Neural cell (in vitro differentiated cells): ENCODE data around the gene BCL2. TPM values are rescaled to one million over a fixed set of nuclear protein-coding genes. Genes with fewer than 3 reads are reported as not detected.
A peak's percentile ranks its signal among the peaks of the same experiment; 100 is the strongest.

Experiments
- H2AFZ ChIP-seq: fragments of 200-600, 300-800 bp; sonication (generic), shearing (Covaris generic); 2 replicates; pipeline ENCODE4 v1.6.0; 2014; ENCODE audit warnings: low read depth, mild to moderate bottlenecking, antibody characterized with exemption, low read length, moderate library complexity
- H3F3A ChIP-seq: fragments of 200-600 bp; shearing (Covaris generic); 2 replicates; pipeline ENCODE4 v1.6.1; 2016; ENCODE audit warnings: mild to moderate bottlenecking, moderate library complexity, mixed read lengths, antibody characterized with exemption, low read length; ENCODE audit not compliant: insufficient read depth, poor library complexity, severe bottlenecking
- H3K27ac ChIP-seq: fragments of 200-600, 300-800 bp; sonication (generic), shearing (Covaris generic); 2 replicates; pipeline ENCODE4 v1.5.1; 2014; ENCODE audit warnings: mild to moderate bottlenecking, low read length, moderate library complexity
- H3K27me3 ChIP-seq: fragments of 300-800, 200-600 bp; sonication (generic), shearing (Covaris generic); 2 replicates; pipeline ENCODE4 v1.6.0; 2014; ENCODE audit warnings: mild to moderate bottlenecking, low read depth, low read length, moderate library complexity; ENCODE audit not compliant: insufficient read depth
- H3K36me3 ChIP-seq: fragments of 300-800, 200-600 bp; sonication (generic), shearing (Covaris generic); 2 replicates; pipeline ENCODE4 v1.5.1; 2014; ENCODE audit warnings: mild to moderate bottlenecking, antibody characterized with exemption, low read length, moderate library complexity; ENCODE audit not compliant: insufficient read depth
- H3K4me2 ChIP-seq: fragments of 300-800, 200-600 bp; sonication (generic), shearing (Covaris generic); 2 replicates; pipeline ENCODE4 v1.6.0; 2014; ENCODE audit warnings: mild to moderate bottlenecking, low read length
- H3K4me3 ChIP-seq: fragments of 300-800, 200-600 bp; sonication (generic), shearing (Covaris generic); 2 replicates; pipeline ENCODE4 v1.5.1; 2014; ENCODE audit warnings: mild to moderate bottlenecking, low read length, moderate library complexity
- H3K79me2 ChIP-seq: fragments of 200-600 bp; shearing (Covaris generic); replicated peaks from 2 replicates; pipeline ENCODE4 v1.6.0; 2014; ENCODE audit warnings: mild to moderate bottlenecking, low read length, moderate library complexity; ENCODE audit not compliant: insufficient read depth
- H3K9ac ChIP-seq: fragments of 300-800, 200-600 bp; sonication (generic), shearing (Covaris generic); 2 replicates; pipeline ENCODE4 v1.6.1; 2016; ENCODE audit warnings: mild to moderate bottlenecking, low read length, mixed read lengths
- H3K9me2 ChIP-seq: fragments of 200-600 bp; shearing (Covaris generic); 2 replicates; pipeline ENCODE4 v1.6.1; 2016; ENCODE audit warnings: mild to moderate bottlenecking, low read length, mixed read lengths; ENCODE audit not compliant: insufficient read depth
- H3K9me3 ChIP-seq: fragments of 200-600, 300-800 bp; sonication (generic), shearing (Covaris generic); 2 replicates; pipeline ENCODE4 v1.6.1; 2016; ENCODE audit warnings: mild to moderate bottlenecking, mixed run types, low read length, moderate library complexity, mixed read lengths
- H4K20me1 ChIP-seq: fragments of 200-600 bp; shearing (Covaris generic); 2 replicates; pipeline ENCODE4 v1.6.1; 2016; ENCODE audit warnings: mild to moderate bottlenecking, mixed run types; ENCODE audit not compliant: insufficient read depth
- CTCF ChIP-seq: fragments of 450-650 bp; IDR thresholded peaks from 2 replicates; pipeline ENCODE4 v1.5.1; 2014; ENCODE audit warnings: antibody characterized with exemption, mild to moderate bottlenecking, moderate library complexity; ENCODE audit not compliant: poor library complexity, severe bottlenecking
- EP300 ChIP-seq: fragments of 450-650 bp; conservative IDR thresholded peaks from 2 replicates; pipeline ENCODE4 v1.6.1; 2014; ENCODE audit warnings: antibody characterized with exemption, mild to moderate bottlenecking, moderate library complexity; ENCODE audit not compliant: poor library complexity, severe bottlenecking
- EZH2 ChIP-seq: fragments of 200-600, 300-800 bp; shearing (Covaris generic), sonication (generic); IDR thresholded peaks from 2 replicates; pipeline ENCODE4 v1.6.1; 2014; ENCODE audit warnings: antibody characterized with exemption, low read length, borderline replicate concordance, mild to moderate bottlenecking; ENCODE audit not compliant: insufficient read depth, poor library complexity, severe bottlenecking
- MXI1 ChIP-seq: fragments of 450-650 bp; conservative IDR thresholded peaks from 2 replicates; pipeline ENCODE4 v1.6.1; 2014; ENCODE audit warnings: antibody characterized with exemption, mild to moderate bottlenecking; ENCODE audit not compliant: poor library complexity, severe bottlenecking
- POLR2AphosphoS5 ChIP-seq: IDR thresholded peaks from 2 replicates; pipeline ENCODE4 v1.6.1; 2012
- RAD21 ChIP-seq: fragments of 450-650 bp; conservative IDR thresholded peaks from 2 replicates; pipeline ENCODE4 v1.6.1; 2014; ENCODE audit warnings: antibody characterized with exemption, mild to moderate bottlenecking, moderate library complexity
- REST ChIP-seq: IDR thresholded peaks from 2 replicates; pipeline ENCODE4 v1.6.1; 2012; ENCODE audit warnings: borderline replicate concordance
- SMC3 ChIP-seq: fragments of 450-650 bp; conservative IDR thresholded peaks from 2 replicates; pipeline ENCODE4 v1.6.1; 2014; ENCODE audit warnings: antibody characterized with exemption, mild to moderate bottlenecking, moderate library complexity; ENCODE audit not compliant: poor library complexity
- TAF1 ChIP-seq: IDR thresholded peaks from 2 replicates; pipeline ENCODE4 v1.6.1; 2012; ENCODE audit warnings: low read depth
- polyA plus RNA-seq: library from polyadenylated mRNA; depleted of rRNA; stranded (reverse); fragments of >200 nt; gene quantifications from 2 replicates; pipeline ENCODE4 v1.2.3, GENCODE V29; 2014

The BCL2 gene
- polyA plus RNA-seq, 1 donor from 2014 or later: 3.4 TPM

GRCh38 chr18:63367053-63367953 is 47.7 kb upstream of the BCL2 start, which contains the start of gene KDSR:
Gene KDSR (minus strand): TSS chr18:63367206. CDS start chr18:63367118, 88 bp downstream.
- H3K36me3 ChIP-seq: no peaks in the 10 kb centered on the region
- H3K27ac ChIP-seq: peak within 1 kb of the TSS; percentile 78

More at GRCh38 chr18:63367053-63367953, 47.7 kb upstream of the BCL2 start, which contains the start of gene KDSR:
- no peaks in the 10 kb centered on the region for H3K9me3 ChIP-seq
- peak within 1 kb of the TSS; percentile 77 for H3K4me2 ChIP-seq
- peak; percentile 91 for TF ChIP-seq MXI1
- TF ChIP-seq TAF1: peak; percentile 96
- TF ChIP-seq REST: peak; percentile 89
- peak; percentile 31 for TF ChIP-seq SMC3
- TF ChIP-seq EP300: peak; percentile 58
- no peak for TF ChIP-seq EZH2
- peak; percentile 46 for TF ChIP-seq CTCF
- peak; percentile 85 for TF ChIP-seq POLR2AphosphoS5
- no peak for TF ChIP-seq RAD21
- H3F3A ChIP-seq: no peaks in the 10 kb centered on the region
- no peaks in the 10 kb centered on the region for H3K27me3 ChIP-seq
- H3K9me2 ChIP-seq: no peaks in the 10 kb centered on the region
- peak within 1 kb of the TSS; percentile 84 for H3K9ac ChIP-seq
- H3K79me2 ChIP-seq: peaks cover 10% of the 10 kb centered on the region
- H3K4me3 ChIP-seq: peak within 1 kb of the TSS; percentile 93
- no peaks in the 10 kb centered on the region for H4K20me1 ChIP-seq
- H2AFZ ChIP-seq: peak within 1 kb of the TSS; percentile 87
